Smooth muscle cell (in vitro differentiated cells): Measurements from ENCODE around the gene DMRT1. TPM values are rescaled to one million over a fixed set of nuclear protein-coding genes. Genes with fewer than 3 reads are reported as not detected.

Source experiments
- DNase-seq: peaks from one replicate; lab custom pipeline; 2025; ENCODE audit not compliant: unreplicated experiment; lab: John Stamatoyannopoulos, UW
- H2AFZ ChIP-seq: fragments of 200-600 bp; sonication (generic); 2 replicates; pipeline ENCODE4 v1.6.0; 2016; ENCODE audit warnings: antibody characterized with exemption, low read depth, mild to moderate bottlenecking
- H3F3A ChIP-seq: fragments of 200-600 bp; sonication (generic); 2 replicates; pipeline ENCODE4 v1.6.0; 2017; ENCODE audit warnings: antibody characterized with exemption, low read depth
- H3K27ac ChIP-seq: fragments of 200-600 bp; sonication (generic); 2 replicates; pipeline ENCODE4 v1.5.1; 2016; ENCODE audit warnings: low read depth, mild to moderate bottlenecking
- H3K27me3 ChIP-seq: fragments of 200-600 bp; sonication (generic); 2 replicates; pipeline ENCODE4 v1.6.1; 2016; ENCODE audit warnings: low read depth, mild to moderate bottlenecking
- H3K36me3 ChIP-seq: fragments of 200-600 bp; sonication (generic); 2 replicates; pipeline ENCODE4 v1.5.1; 2016; ENCODE audit warnings: low read depth
- H3K4me1 ChIP-seq: fragments of 200-600 bp; sonication (generic); 2 replicates; pipeline ENCODE4 v1.5.1; 2016; ENCODE audit warnings: low read depth
- H3K4me2 ChIP-seq: fragments of 200-600 bp; sonication (generic); 2 replicates; pipeline ENCODE4 v1.6.0; 2016; ENCODE audit warnings: mild to moderate bottlenecking
- H3K4me3 ChIP-seq: fragments of 200-600 bp; sonication (generic); 2 replicates; pipeline ENCODE4 v1.5.1; 2016; ENCODE audit warnings: mild to moderate bottlenecking
- H3K79me2 ChIP-seq: fragments of 200-600 bp; sonication (generic); 2 replicates; pipeline ENCODE4 v1.6.0; 2016; ENCODE audit warnings: low read depth, mild to moderate bottlenecking
- H3K9ac ChIP-seq: fragments of 200-600 bp; sonication (generic); 2 replicates; pipeline ENCODE4 v1.6.0; 2016; ENCODE audit warnings: low read depth
- H3K9me3 ChIP-seq: fragments of 200-600 bp; sonication (generic); replicated peaks from 2 replicates; pipeline ENCODE4 v1.5.1; 2016; ENCODE audit warnings: low read depth
- H4K20me1 ChIP-seq: fragments of 200-600 bp; sonication (generic); 2 replicates; pipeline ENCODE4 v1.6.0; 2016; ENCODE audit warnings: low read depth
- CTCF ChIP-seq: fragments of 200-600 bp; sonication (generic); IDR thresholded peaks from 2 replicates; pipeline ENCODE4 v1.5.1; 2017; ENCODE audit warnings: borderline replicate concordance, mild to moderate bottlenecking, antibody characterized with exemption; ENCODE audit not compliant: insufficient read depth, poor library complexity, severe bottlenecking
- WGBS: methylation state at CpG from one replicate; pipeline ENCODE4 v1.1.7; 2016; ENCODE audit warnings: low lambda C conversion rate; 5-methylcytosine and 5-hydroxymethylcytosine counted together
- polyA plus RNA-seq: library from polyadenylated mRNA; unstranded; fragments of >200 nt; fragmentation: Nextera tagmentation; extraction: Ambion mirVana; gene quantifications from 2 replicates; pipeline ENCODE4 v1.2.1, GENCODE V29; 2016
- total RNA-seq: library from RNA; depleted of rRNA; stranded (reverse); fragments of >200 nt; gene quantifications from 2 replicates; pipeline ENCODE4 v1.2.3, GENCODE V29; 2014

The DMRT1 gene
- total and polyA plus RNA-seq, 2 experiments from 2014 or later: 0.58 TPM; not detected in 1

GRCh38 chr9:826500-827280 lies 14.8 kb upstream of the DMRT1 start:
- H3K9ac ChIP-seq: no peak overlapping the region
- TF ChIP-seq CTCF: no peak
- no peaks in the 10 kb centered on the region for H3K9me3 ChIP-seq
- H2AFZ ChIP-seq: no peak overlapping the region
- H3K4me1 ChIP-seq: no peaks in the 10 kb centered on the region
- no peaks in the 10 kb centered on the region for H3K79me2 ChIP-seq
- no peaks in the 10 kb centered on the region for H3K27me3 ChIP-seq
- no peak overlapping the region for H3K4me3 ChIP-seq
- no peak overlapping the region for H3K4me2 ChIP-seq
- H3F3A ChIP-seq: no peaks in the 10 kb centered on the region
- DNase-seq: no peak
- no peaks in the 10 kb centered on the region for H4K20me1 ChIP-seq
- no peak overlapping the region for H3K27ac ChIP-seq
- WGBS: 76% methylated on average over 21 of the region's 26 CpGs
- no peaks in the 10 kb centered on the region for H3K36me3 ChIP-seq

DNA sequence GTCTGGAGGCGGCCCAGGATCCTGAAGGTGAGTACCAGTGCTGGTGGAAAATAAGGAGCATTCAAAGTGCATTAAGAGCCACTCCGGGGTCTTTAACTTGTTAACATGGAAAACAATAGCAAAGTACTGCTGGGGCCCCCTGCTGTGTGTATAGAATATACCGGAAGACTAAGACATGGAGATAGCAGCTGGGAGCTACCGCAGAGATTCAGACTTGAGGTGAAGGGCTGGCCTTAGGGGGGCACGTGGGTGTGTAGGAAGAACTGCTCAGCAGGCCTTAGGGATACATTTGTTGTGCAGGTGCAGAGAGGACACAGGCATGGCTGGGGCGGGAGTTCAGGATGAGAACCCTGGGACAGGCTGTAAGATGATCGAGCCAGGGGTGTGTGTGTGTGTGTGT lies 1.2 kb upstream of the DMRT1 start:
- H3F3A ChIP-seq: no peaks in the 10 kb centered on the region
- no peak overlapping the region for H3K27ac ChIP-seq
- no peak overlapping the region for H3K4me3 ChIP-seq
- H3K9me3 ChIP-seq: no peaks in the 10 kb centered on the region
- no peaks in the 10 kb centered on the region for H3K36me3 ChIP-seq
- no peaks in the 10 kb centered on the region for H4K20me1 ChIP-seq
- no peak for DNase-seq
- peaks cover 72% of the 10 kb centered on the region for H3K27me3 ChIP-seq
- no peak overlapping the region for H3K9ac ChIP-seq
- no peaks in the 10 kb centered on the region for H3K79me2 ChIP-seq
- no peak overlapping the region for H2AFZ ChIP-seq
- TF ChIP-seq CTCF: no peak
- no peak overlapping the region for H3K4me2 ChIP-seq
- peaks cover 13% of the 10 kb centered on the region for H3K4me1 ChIP-seq
- 22% methylated on average over 7 of the region's 7 CpGs for WGBS

DNA sequence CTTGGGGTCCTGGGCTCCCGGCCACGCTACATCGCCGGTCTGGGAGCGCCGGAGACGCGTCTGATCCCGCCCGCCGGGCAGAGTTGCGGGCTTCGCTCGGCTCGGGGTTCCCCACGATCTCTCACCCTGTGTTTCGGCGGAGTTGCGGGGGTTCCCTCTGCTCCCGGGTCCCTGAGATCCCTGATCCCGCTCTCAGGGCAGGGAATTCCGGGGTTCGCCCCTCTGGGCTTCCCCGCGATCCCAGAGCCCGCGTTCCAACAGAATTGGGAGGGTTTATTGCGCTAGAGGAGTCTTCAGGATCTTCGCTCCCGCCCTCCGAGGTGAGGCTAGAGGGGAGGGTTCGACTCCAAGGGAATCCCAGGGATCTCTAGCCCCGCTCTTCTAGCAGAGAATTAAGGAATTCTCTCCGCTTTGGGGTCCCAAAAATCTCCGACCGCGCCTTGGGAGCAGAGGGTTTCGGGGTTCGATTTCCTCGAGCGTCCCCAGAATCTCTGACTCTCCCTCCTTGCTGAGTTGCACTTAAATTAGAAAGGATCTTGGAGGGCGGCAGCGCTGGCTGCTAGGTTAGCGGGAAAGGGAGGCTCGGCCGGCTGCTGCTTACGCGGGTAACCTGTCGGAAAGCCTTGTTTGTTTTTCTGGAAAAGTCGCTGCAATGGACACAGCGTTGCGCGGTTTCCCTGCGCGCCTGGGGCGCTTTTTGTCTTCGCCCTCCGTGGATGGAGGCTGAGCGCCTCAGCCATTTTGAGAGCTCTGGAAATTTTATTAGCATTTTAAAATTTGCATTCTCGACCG lies 1.3 kb downstream of the DMRT1 start:
- no peak overlapping the region for H2AFZ ChIP-seq
- H3F3A ChIP-seq: no peaks in the 10 kb centered on the region
- no peak overlapping the region for H3K4me2 ChIP-seq
- H3K4me3 ChIP-seq: no peak overlapping the region
- no peaks in the 10 kb centered on the region for H3K9me3 ChIP-seq
- TF ChIP-seq CTCF: no peak
- H3K9ac ChIP-seq: no peak overlapping the region
- H4K20me1 ChIP-seq: no peaks in the 10 kb centered on the region
- H3K4me1 ChIP-seq: peaks cover 13% of the 10 kb centered on the region
- no peaks in the 10 kb centered on the region for H3K79me2 ChIP-seq
- no peak overlapping the region for H3K27ac ChIP-seq
- no peak for DNase-seq
- no peaks in the 10 kb centered on the region for H3K36me3 ChIP-seq
- 6% methylated on average over 61 of the region's 61 CpGs for WGBS
- H3K27me3 ChIP-seq: peaks cover 74% of the 10 kb centered on the region
